ENCODE measurements around the gene CFI.

The CFI gene
- total RNA-seq = 0 reads per million in 3 experiments

- no peak for DNase-seq
These were observed at the start of gene CFI for GRCh38 chr4:109801895-109802319. Gene CFI, minus strand, starts transcription at chr4:109801999. Its CDS starts 28 bp downstream, at chr4:109801971.

DNA sequence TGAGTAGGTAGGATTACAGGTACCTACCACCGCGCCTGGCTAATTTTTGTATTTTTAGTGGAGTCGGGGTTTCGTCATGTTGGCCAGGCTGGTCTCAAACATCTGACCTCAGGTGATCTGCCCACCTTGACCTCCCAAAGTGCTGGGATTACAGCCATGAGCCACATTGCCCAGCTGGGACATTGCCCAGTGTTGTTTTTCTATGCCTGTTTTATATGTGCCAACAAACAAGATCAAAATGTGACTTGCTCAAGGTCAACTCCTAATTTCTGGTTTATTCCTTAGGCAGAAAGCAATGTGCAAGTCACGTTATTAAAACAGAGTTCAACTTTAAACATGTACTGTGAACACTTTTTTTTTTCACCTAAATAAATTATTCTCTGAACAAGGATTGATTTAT is 48.8 kb upstream of the CFI start:
- DNase-seq = no peak

DNA sequence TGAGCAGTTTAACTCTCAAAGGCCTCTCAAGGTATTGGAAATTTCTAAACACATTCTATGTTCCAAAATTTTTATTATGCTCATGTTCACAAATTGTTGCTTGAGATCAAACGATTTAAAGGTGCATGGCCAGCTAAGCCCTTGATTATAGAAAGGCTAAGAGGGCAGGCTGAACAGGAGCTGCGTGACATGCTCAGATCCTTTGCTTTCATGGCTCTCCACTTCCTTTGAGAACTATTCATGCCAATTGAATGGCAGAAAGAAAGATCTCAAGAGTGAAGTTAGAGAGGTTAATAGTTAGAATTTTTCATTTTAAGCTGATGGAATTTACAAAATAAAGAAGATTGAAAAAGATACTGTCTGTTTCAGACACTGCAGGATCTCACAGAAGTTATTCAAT is 46.7 kb upstream of the CFI start:
- DNase-seq = no peak

- DNase-seq = no peak
These were observed 46.2 kb upstream of the CFI start, which contains the start of gene LRIT3 for GRCh38 chr4:109847896-109848442. Gene LRIT3, plus strand, starts transcription at chr4:109848107. Its CDS starts 95 bp downstream, at chr4:109848202.

- DNase-seq = no peak
These were observed 44.7 kb upstream of the CFI start for GRCh38 chr4:109846395-109847098.

- DNase-seq = no peak
These were observed 35.2 kb upstream of the CFI start for GRCh38 chr4:109836985-109837384.

GRCh38 chr4:109833756-109834155 is 32.0 kb upstream of the CFI start:
- no peak for DNase-seq

- DNase-seq = no peak
These were observed 25.9 kb upstream of the CFI start, which contains the start of gene RRH for GRCh38 chr4:109827672-109828071. Gene RRH, plus strand, starts transcription at chr4:109827972. Its CDS starts 56 bp downstream, at chr4:109828028.

GRCh38 chr4:109826719-109827118 is 24.9 kb upstream of the CFI start:
- peak; percentile 18 for DNase-seq

- DNase-seq = no peak
These were observed 19.4 kb upstream of the CFI start for GRCh38 chr4:109821185-109821584.

DNA sequence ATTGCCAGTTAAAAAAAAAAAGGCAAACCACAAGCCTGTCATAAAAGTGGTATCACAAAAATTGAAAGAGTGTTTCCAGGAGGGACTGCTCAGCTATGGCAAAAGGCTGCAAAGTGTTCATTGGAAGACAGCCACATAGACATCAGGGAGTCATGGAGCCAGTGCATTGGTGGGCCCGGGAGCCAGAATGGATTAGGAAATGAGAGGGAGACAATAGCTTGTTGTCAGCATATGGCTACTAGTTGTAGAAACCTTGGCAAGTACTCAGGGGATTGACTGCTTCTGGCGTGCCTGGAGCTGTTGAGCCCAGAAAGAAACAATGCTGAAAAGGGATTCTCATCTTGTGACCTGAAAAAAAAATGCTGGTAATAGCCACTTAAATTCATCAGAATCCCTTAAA is 18.8 kb upstream of the CFI start:
- DNase-seq = no peak

DNA sequence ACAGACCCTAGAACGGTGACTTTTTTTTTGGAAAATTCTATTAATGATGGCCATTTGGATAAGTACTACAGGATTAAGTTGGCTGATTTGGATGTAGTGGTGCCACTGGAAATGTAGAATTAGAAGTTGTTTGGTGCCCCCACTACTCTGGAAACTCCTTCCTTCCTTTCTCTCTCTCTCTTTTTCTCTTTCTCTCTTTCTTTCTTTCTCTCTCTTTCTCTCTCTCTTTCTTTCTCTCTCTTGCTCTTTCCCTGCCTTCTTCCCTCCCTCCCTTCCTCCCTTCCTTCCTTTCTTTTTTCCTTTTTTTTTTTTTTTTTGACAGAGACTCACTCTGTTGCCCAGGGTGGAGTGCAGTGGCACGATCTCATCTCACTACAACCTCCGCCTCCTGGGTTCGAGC is 16.5 kb upstream of the CFI start:
- no peak for DNase-seq

DNA sequence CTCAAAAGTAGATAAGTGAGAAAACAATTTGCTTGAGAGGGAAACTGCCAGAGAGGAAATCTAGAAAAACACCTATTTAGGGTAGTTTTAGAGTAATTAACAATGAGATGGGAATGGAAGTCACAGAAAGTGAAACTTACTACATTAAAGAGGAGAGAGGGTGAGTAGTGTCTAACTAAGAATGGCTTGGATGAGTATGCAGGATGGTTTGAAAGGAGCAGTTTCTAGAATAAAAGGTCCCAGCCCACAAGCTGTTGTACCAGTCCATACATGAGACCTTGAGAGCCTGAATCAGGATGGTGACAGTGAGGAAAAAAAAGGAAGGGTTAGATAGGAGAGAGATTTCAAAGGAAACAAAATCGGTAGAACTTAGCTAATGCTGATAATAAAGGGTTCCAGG is 15.1 kb upstream of the CFI start:
- DNase-seq = no peak

DNA sequence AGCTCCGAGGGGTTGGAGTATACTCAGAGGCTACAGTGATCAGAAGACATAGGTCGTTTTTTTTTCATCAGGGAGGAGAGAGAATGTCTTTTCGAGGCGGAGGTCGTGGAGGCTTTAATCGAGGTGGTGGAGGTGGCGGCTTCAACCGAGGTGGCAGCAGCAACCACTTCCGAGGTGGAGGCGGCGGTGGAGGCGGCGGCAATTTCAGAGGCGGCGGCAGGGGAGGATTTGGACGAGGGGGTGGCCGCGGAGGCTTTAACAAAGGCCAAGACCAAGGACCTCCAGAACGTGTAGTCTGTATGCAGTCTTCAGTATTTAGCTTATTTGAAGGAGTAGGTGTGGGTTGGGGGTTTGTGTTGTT is 14.3 kb upstream of the CFI start:
- peak; percentile 54 for DNase-seq

DNA sequence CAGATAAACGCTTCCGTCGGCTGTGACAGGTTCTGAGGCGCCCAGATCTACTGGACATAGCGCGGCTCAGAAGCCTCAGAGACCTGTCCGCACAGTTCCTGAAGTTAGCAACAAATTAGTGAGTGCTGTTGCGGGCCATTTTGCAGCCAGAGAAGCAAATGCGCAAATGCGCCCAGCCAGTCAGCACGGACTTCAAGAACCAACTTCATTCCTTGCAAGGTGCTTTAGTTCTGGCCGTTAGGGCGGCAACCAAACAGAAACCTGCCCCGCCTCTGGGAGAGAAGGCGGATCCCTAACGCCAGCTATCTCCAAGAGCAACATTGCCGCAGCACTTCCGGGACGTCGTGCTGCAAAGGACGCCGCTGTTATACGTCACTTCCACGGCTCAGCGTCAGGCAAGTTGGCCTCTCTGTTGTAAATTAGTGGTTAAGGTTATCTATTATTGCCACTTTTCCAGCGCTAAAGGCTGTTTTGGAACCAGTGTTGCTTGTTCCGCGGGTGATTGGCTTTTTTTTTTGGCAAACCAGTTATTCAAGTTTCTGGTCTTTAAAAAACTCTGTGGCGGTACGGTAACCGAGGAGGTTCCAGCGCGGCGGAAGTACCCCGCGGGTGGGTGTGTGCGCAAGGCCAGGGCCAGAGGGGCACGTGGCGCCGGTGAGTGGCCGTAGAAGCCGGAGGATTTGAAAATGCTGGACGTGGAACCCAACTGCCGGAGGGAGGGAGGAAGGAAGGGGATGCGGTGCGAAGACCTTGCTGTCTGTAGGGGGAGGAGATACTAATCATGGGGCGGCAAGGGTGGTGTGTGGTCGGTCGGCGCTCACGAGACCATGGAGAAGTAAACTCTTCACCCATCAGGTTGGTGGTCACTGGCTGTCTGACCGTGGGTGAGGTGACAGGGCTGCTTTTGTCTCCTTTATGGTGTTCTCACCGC is 13.6 kb upstream of the CFI start, which contains the start of gene GAR1:
TSS of gene GAR1 (plus strand) at position 612 of the 931 bp plus-strand sequence. CDS start 403 bp downstream, outside the sequence.
- peak; percentile 87 for DNase-seq

DNA sequence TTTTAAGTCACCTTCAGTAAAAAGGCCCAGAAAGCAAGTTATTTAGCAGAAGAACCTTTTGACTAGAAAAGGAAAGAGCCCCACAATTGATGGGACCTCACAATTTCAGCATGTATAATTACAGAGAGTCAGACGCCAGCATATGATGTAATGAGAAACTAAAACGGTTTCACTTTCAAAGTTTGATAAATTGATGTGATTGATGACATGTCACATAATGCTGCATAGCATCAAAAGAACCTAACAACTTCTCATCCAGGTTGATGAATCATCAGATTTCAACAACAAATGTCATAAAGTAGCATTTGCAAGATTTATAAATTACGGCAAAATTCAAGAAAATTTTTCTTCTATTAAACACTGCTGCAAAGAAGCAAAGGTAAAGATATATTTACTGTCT is 9.9 kb upstream of the CFI start:
- DNase-seq = no peak

DNA sequence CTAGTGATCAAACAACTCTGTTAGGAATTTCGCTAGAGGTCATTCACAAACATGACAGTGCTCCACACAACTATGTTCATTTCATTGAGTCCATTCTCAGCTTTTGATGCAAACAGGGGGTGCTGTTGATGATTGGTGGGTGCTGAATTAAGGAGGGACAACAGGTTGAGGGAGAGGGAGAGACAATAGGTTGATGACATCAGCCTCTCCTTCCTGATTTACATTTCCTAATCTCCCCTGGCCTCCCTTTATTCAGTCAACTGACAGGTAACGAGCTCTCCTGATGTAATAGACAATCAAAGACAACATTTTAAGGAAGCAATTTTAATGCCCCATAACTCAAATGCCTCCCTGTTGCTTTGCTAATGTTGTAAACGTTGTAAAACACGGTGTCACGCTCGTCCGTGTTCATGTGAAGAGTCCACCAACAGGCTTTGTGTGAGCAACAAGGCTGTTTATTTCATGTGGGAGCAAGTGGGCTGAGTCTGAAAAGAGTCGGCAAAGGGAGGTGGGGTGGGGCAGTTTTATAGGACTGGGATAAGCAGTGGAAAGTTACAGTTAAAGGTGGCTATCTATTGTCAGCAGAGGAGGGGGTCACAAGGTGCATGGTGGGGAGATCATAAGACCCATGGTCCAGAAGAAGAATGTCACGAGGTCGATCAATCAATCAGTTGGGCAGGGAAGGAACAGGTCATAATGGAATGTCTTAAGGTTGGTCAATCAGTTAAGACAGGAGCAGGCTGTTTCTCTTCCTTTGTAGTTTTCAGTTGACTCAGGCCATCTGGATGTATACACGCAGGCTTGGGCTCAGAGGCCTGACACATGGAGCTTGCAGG is 9.0 kb upstream of the CFI start:
- no peak for DNase-seq

DNA sequence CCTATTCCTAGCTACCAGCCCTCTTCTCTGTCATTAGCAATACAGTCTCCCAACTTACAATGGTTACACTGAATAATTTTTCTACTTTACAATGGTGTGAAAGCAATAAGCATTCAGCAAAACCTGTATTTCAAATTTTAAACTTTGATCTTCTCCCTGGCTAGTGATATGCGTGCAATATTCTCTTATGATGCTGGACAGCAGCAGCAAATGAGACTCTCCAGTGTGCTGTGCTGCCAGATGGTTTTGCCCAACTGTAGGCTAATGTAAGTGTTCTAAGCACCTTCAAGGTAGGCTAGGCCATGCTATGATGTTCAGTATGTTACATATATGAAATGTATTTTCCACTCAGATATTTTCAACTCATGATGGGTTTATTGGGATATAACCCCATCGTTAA is 7.9 kb upstream of the CFI start:
- no peak for DNase-seq

DNA sequence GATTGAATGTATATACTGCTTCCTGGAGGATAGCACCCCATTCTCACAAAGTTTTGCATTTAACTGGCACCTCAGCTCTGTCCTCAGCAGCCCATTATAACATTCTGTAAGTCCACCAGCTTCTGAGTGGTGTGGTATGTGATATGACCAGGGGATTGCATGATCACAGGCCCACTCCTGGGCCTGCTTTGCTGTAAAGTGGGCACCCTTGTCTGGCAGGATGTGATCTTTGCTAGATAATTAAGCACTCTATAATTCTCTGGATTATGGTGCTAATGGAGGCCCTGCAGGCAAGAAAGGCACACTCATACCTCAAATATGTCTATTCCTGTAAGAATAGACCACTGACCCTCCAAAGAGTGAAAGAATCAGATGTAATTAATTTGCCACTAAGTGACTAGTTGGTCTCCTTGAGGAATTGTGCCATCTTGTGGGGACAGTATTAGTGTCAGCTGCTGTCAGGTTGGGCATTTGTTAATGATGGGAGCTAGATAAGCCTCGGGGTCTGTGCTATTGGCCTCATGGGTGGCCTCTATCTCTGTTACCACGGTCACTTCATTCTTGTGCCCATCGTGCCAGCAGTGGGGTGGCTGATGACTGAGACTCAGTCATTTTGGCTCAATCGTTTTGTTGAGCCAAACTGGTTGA is 2.2 kb upstream of the CFI start:
- DNase-seq = peak; percentile 7

DNA sequence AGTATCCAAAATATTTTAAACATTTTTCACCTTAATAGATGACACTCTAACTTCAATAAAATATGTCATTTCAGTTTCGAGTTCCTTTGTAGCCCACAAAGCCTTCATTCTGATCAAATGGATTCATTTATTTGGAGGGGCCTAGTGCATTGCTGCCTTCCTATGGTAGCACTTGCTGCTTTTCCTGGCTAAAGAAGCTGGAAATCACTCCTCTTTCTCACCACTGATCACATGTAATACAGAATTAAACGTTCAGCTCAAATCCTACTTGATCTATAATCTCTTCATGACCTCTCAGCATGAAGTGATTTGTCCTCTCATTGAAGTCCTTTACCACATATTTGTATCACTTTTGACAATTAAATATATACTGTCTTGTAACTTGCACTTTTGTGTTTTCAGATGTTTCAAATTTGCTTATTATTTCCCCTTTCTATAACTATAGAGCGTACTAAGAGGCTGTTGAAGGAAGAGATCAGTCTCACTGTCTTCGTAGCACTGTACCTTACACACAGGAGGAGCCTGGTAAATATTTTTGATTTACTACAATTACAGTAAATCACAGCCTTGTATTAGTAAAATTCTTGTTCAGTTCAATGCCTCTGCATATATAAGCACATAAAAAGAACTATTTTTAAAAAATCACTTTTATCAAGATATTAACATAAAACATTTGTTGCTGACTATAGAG is 555 bp downstream of the CFI start:
- no peak for DNase-seq

GRCh38 chr4:109798866-109799265 is 2.9 kb downstream of the CFI start:
- DNase-seq = no peak
